Upper lobe of right lung (tissue), 1 donor: ENCODE data around the gene ADAMTSL4. TPM values are rescaled to one million over a fixed set of nuclear protein-coding genes. Genes with fewer than 3 reads are reported as not detected.
"Not testable (repeated sequence)": the region's sequence is repeated elsewhere in the genome, so short reads cannot be mapped to it uniquely, and the experiment has no call there.

Experiments
- ATAC-seq: fragments of 200-7000 bp; cut with Tn5 transposase; one replicate; pipeline ENCODE4 v1.9.1; 2020; ENCODE audit warnings: mild to moderate bottlenecking, moderate library complexity
- DNase-seq: peaks from one replicate; pipeline ENCODE4 v3.0.0-alpha.2; 2020
- H3K27ac ChIP-seq: fragments of 200-600 bp; one replicate; pipeline ENCODE4 v1.8.0; 2022
- H3K27me3 ChIP-seq: fragments of 200-600 bp; one replicate; pipeline ENCODE4 v1.8.0; 2022; ENCODE audit warnings: mild to moderate bottlenecking
- H3K36me3 ChIP-seq: fragments of 200-600 bp; one replicate; pipeline ENCODE4 v1.8.0; 2022
- H3K4me1 ChIP-seq: fragments of 200-600 bp; one replicate; pipeline ENCODE4 v1.8.0; 2022
- H3K4me3 ChIP-seq: fragments of 200-600 bp; one replicate; pipeline ENCODE4 v1.8.0; 2022; ENCODE audit warnings: mild to moderate bottlenecking
- H3K9me3 ChIP-seq: fragments of 200-600 bp; one replicate; pipeline ENCODE4 v1.8.0; 2022
- intact Hi-C: fragments of 100-400 bp; cut with DNase I; formaldehyde crosslinking; loops from one replicate; pipeline ENCODE4 v1.11.0; 2022
- total RNA-seq: library from RNA; stranded (reverse); fragmentation: NEBNext Ultra II Directional; extraction: Animal tissue kit (Norgen Biotek cat#: 25700); gene quantifications from one replicate; pipeline ENCODE4 v1.2.1, GENCODE V29; 2021
- TF ChIP-seq, protein P1 (sequence below): fragments of 200-600 bp; IDR thresholded peaks from one replicate; pipeline ENCODE4 v1.8.0; 2022; ENCODE audit warnings: antibody characterized with exemption
- donor health status: DM: no; HTN: yes; CAD: no; lungs with severe emphysema.

The ADAMTSL4 gene
- total RNA-seq, 1 donor from 2014 or later, result 99.2 TPM

DNA sequence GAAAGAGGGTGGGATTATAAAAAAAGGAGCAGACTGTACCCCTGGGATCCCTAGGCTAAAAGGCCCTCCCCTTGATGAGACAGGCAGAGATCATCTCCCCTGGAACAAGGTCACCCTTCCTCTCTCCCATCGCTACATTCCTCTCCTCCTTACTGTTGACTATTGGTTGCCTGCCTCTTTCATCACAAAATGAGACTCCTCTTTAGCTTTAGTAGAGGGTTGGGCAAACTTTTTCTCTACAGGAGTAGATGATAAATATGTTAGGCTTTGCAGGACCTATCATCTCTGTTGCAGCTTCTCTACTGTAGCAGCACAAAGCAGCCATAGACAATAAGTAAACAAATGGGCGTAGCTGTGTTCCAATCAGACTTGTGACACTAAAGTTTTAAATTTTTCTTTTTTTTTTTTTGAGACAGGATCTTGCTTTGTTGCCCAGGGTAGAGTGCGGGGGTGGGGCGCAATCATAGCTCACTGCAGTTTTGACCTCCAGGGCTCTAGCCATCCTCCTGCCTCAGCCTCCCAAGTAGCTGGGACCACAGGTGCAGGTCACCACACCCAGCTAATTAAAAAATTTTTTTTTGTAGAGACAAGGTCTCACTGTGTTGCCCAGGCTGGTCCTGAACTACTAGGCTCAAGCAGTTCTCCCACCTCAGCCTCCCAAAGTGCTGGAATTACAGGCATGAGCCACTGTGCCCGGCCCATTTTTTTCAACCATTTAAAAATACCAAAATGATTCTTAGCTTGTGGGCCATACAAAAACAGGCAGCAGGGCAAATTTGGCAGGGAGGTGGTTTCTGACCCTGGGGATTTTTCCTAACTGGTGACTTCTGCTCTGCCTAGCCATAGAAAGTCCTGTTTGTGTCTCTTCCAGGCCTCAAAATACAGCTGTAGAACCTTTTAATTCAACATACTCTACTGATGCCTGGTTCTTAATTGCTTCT lies 15.1 kb downstream of the ADAMTSL4 start:
- intact Hi-C loops, result no loop called here
- TF ChIP-seq, protein P1, sequence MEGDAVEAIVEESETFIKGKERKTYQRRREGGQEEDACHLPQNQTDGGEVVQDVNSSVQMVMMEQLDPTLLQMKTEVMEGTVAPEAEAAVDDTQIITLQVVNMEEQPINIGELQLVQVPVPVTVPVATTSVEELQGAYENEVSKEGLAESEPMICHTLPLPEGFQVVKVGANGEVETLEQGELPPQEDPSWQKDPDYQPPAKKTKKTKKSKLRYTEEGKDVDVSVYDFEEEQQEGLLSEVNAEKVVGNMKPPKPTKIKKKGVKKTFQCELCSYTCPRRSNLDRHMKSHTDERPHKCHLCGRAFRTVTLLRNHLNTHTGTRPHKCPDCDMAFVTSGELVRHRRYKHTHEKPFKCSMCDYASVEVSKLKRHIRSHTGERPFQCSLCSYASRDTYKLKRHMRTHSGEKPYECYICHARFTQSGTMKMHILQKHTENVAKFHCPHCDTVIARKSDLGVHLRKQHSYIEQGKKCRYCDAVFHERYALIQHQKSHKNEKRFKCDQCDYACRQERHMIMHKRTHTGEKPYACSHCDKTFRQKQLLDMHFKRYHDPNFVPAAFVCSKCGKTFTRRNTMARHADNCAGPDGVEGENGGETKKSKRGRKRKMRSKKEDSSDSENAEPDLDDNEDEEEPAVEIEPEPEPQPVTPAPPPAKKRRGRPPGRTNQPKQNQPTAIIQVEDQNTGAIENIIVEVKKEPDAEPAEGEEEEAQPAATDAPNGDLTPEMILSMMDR, result no peak
- ATAC-seq, result no peak

DNA sequence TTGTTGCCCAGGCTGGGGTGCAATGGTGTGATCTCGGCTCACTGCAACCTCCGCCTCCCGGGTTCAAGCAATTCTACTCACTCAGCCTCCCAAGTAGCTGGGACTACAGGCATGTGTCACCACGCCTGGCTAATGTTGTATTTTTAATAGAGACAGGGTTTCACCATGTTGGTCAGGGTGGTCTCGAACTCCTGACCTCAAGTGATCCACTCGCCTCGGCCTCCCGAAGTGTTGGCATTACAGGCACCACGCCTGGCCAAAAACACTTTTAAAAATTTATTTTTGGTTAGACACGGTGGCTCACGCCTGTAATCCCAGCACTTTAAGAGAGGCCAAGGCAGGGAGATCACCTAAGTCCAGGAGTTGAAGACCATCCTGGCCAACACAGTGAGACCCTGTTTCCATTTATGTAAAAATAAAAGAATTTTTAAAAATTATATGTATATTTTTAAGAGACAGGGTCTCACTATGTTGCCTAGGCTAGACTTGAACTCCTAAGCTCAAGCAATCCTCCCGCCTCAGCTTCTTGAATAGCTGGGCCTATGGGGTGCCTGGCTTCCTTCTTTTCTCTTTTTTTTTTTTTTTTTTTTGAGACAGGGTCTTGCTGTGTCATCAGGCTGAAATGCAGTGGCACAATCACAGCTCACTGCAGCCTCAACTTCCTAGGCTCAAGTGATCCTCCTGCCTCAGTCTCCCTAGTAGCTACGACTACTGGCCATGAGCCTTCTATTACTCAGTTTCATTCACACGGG lies 16.2 kb downstream of the ADAMTSL4 start:
- intact Hi-C loops, result not testable (repeated sequence)

More for the DNA sequence above, 15.1 kb downstream of the ADAMTSL4 start:
- H3K4me3 ChIP-seq, result no peak overlapping the region
- DNase-seq, result no peak
- H3K27me3 ChIP-seq, result no peaks in the 10 kb centered on the region
- H3K4me1 ChIP-seq, result peaks cover 86% of the 10 kb centered on the region
- no peaks in the 10 kb centered on the region for H3K9me3 ChIP-seq
- H3K27ac ChIP-seq, result peak overlapping the region; percentile 100
- no peaks in the 10 kb centered on the region for H3K36me3 ChIP-seq

DNA sequence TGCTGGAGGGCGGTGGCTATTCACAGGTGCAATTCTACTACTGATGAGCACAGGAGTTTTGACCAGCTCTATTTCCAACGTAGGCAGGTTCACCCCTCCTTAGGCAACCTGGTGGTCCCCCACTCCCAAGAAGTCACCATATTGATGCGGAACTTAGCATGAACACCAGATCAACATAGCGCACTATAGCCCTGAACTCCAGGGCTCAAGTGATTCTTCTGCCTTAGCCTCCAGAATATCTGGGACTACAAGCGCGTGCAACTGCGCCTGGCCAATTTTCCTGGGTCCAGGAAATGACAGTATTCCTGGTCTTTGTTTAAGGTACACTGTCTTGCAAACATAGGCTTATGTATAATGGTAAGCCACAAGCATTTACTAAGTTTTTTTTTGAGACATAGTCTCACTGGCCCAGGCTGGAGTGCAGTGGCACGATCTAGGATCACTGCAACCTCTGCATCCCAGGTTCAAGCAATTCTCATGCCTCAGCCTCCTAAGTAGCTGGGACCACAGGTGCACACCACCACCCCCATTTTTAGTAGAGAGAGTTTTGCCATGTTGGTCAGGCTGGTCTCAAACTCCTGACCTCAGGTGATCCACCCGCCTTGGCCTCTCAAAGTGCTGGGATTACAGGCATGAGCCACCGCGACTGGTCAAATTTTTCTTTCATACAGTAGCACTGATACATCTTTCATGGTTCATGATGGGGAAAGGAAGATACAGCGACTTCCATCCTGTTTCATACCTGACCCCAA lies 17.6 kb downstream of the ADAMTSL4 start:
- ATAC-seq (no peak), DNase-seq (peak; percentile 40)
- peak overlapping the region; percentile 50 for H3K4me3 ChIP-seq
- TF ChIP-seq, protein P1, result no peak
- H3K9me3 ChIP-seq, result no peaks in the 10 kb centered on the region
- H3K27me3 ChIP-seq, result no peaks in the 10 kb centered on the region
- peaks cover 95% of the 10 kb centered on the region for H3K4me1 ChIP-seq
- peaks cover 20% of the 10 kb centered on the region for H3K36me3 ChIP-seq
- peak overlapping the region; percentile 100 for H3K27ac ChIP-seq
- intact Hi-C loops, result no loop called here

More for the DNA sequence above, 16.2 kb downstream of the ADAMTSL4 start:
- H3K27me3 ChIP-seq, ATAC-seq, H3K36me3 ChIP-seq, H3K4me3 ChIP-seq, H3K9me3 ChIP-seq: not testable (repeated sequence)
- H3K27ac ChIP-seq, result peak overlapping the region; percentile 100
- DNase-seq, result peak; percentile 26
- H3K4me1 ChIP-seq, result peaks cover 86% of the 10 kb centered on the region

DNA sequence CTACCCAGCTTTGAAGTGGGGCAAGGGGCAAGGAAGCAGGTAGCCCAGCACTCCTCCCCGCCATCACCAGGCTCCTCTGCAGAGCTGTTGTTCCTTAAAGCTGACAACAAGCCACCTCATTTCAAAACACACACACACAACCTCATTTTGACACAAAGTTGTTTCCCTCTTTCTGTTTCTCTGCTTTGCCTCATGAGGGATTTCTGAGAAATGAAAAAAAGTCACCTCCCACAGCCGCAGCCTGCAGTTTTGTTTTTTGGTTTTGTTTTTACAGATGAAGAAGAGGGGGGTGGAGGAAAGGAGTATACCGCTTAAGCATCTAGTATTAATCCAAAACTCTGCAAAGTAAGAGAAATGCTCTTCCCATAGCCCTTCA lies 18.1 kb downstream of the ADAMTSL4 start:
- DNase-seq (peak; percentile 69), ATAC-seq (peak; percentile 8)
- TF ChIP-seq, protein P1, result no peak
- Histone ChIP-seq H3K9me3 (no peaks in the 10 kb centered on the region), H3K36me3 (peaks cover 26% of the 10 kb centered on the region), H3K4me3 (peak overlapping the region; percentile 50), H3K27me3 (no peaks in the 10 kb centered on the region), H3K4me1 (peaks cover 98% of the 10 kb centered on the region), H3K27ac (peak overlapping the region; percentile 100)
- intact Hi-C loops, result no loop called here

DNA sequence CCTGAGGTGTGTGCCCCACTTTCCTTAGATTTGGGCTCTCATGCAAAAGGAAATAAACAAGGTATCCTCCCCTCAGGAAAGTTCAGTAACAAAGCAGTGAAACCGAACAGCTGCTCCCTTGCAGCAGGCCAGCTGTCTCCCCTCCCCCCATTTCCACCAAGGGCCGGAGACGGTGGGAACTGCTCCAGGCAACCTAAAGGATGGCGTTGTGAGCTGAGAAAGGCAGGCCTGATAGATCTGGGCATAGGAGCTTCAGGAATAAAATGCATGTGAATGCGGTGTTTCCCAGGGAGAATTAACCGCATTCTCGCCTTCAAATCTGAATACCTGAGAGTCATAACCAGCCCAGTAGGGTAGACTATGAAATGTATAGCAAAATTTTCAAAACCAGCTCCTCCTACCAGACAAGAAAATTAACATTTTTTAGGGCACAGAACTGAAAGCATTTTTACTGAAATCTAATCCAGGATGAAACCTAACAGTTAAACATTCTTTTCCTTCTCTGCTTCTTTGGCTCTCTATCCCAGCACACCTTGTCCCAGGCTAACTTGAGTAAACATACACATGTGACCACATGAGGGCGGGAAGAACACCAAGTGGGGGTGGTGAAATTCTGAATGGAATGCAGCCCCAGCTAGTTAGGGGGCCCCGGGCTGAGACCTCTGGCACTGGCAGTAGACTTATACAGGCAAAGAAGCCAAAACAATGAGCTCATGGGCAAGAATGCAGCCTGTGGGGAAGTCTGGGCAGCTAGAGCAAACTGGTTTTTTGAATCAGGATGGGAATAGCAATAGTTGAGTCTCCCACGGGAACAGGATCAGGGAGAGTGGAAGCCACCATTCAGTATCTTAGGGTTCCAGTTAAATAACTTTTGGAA lies 18.7 kb downstream of the ADAMTSL4 start:
- ATAC-seq, result peak; percentile 83
- intact Hi-C loops, result no loop called here
- Histone ChIP-seq H3K4me1 (peaks cover 98% of the 10 kb centered on the region), H3K36me3 (peaks cover 32% of the 10 kb centered on the region), H3K4me3 (peak overlapping the region; percentile 50), H3K27me3 (no peaks in the 10 kb centered on the region), H3K9me3 (no peaks in the 10 kb centered on the region), H3K27ac (peak overlapping the region; percentile 100)
- peak; percentile 91 for DNase-seq
- TF ChIP-seq, protein P1, result peak; percentile 4
